Umbilical cord (tissue), 2 donors: ENCODE measurements around the gene PTPRD. TPM values are rescaled to one million over a fixed set of nuclear protein-coding genes. Genes with fewer than 3 reads are reported as not detected.
A peak's percentile ranks its signal among the peaks of the same experiment; 100 is the strongest.
"Not testable (repeated sequence)": the region's sequence is repeated elsewhere in the genome, so short reads cannot be mapped to it uniquely, and the experiment has no call there.

Experiments used
- DNase-seq: peaks from one replicate; pipeline ENCODE4 v3.0.0-alpha.2; 2015; ENCODE audit warnings: low spot score
- total RNA-seq: library from RNA; depleted of rRNA; stranded (reverse); fragments of >200 nt; gene quantifications from one replicate; pipeline ENCODE4 v1.2.3, GENCODE V29; 2014; ENCODE audit warnings: low replicate concordance; ENCODE audit not compliant: insufficient read depth

The PTPRD gene
- total RNA-seq, 1 donor from 2014 or later: 29.1 TPM

- DNase-seq: no peak
These were observed 642.3 kb downstream of the PTPRD start for GRCh38 chr9:9970514-9970913.

- DNase-seq: no peak
These were observed 649.0 kb downstream of the PTPRD start for GRCh38 chr9:9963841-9964240.

- DNase-seq: no peak
These were observed 650.9 kb downstream of the PTPRD start for GRCh38 chr9:9961934-9962333.

GRCh38 chr9:9961487-9961886 is 651.3 kb downstream of the PTPRD start:
- peak; percentile 12 for DNase-seq

- no peak for DNase-seq
These were observed 661.1 kb downstream of the PTPRD start for GRCh38 chr9:9951556-9952160.

GRCh38 chr9:9950813-9951212 is 662.0 kb downstream of the PTPRD start:
- DNase-seq: no peak

- no peak for DNase-seq
These were observed 662.8 kb downstream of the PTPRD start for GRCh38 chr9:9949978-9950377.

- no peak for DNase-seq
These were observed 663.4 kb downstream of the PTPRD start for GRCh38 chr9:9949368-9949767.

GRCh38 chr9:9945966-9946365 is 666.8 kb downstream of the PTPRD start:
- DNase-seq: no peak

GRCh38 chr9:9942764-9943424 is 669.9 kb downstream of the PTPRD start:
- peak; percentile 74 for DNase-seq

GRCh38 chr9:9938432-9938831 is 674.4 kb downstream of the PTPRD start:
- DNase-seq: no peak

- not testable (repeated sequence) for DNase-seq
These were observed 681.3 kb downstream of the PTPRD start for GRCh38 chr9:9931464-9931863.

GRCh38 chr9:9924376-9924775 is 688.4 kb downstream of the PTPRD start:
- no peak for DNase-seq

GRCh38 chr9:9921805-9922204 is 691.0 kb downstream of the PTPRD start:
- DNase-seq: no peak

GRCh38 chr9:9920425-9921060 is 692.3 kb downstream of the PTPRD start:
- no peak for DNase-seq

GRCh38 chr9:9919174-9919775 is 693.5 kb downstream of the PTPRD start:
- no peak for DNase-seq

- no peak for DNase-seq
These were observed 695.4 kb downstream of the PTPRD start for GRCh38 chr9:9917400-9917799.

- DNase-seq: no peak
These were observed 698.6 kb downstream of the PTPRD start for GRCh38 chr9:9914174-9914573.

GRCh38 chr9:9913276-9913832 is 699.4 kb downstream of the PTPRD start:
- DNase-seq: no peak

- DNase-seq: no peak
These were observed 700.3 kb downstream of the PTPRD start for GRCh38 chr9:9912459-9912858.

- DNase-seq: no peak
These were observed 707.1 kb downstream of the PTPRD start for GRCh38 chr9:9905736-9906135.

GRCh38 chr9:9904041-9904440 is 708.8 kb downstream of the PTPRD start:
- DNase-seq: no peak
